SK-N-MC (cell line): ENCODE data around the gene RGS7.

Experiments used
- EZH2 ChIP-seq: fragments of 200-600 bp; sonication (generic); IDR thresholded peaks from one replicate; pipeline ENCODE4 v1.6.1; 2017; ENCODE audit warnings: antibody characterized with exemption
- POLR2AphosphoS5 ChIP-seq: IDR thresholded peaks from 2 replicates; pipeline ENCODE4 v1.6.1; 2012; ENCODE audit warnings: mild to moderate bottlenecking, low read depth, low read length, borderline replicate concordance

- no peak for TF ChIP-seq EZH2
- no peak for TF ChIP-seq POLR2AphosphoS5
These were observed 520.7 kb downstream of the RGS7 start for GRCh38 chr1:240836271-240836670.
